Gastroesophageal sphincter (tissue), 4 donors: ENCODE data around the gene KLHL29. TPM values are rescaled to one million over a fixed set of nuclear protein-coding genes. Genes with fewer than 3 reads are reported as not detected.

ENCODE experiments used
- ATAC-seq: fragments of 150-250 bp; one replicate; pipeline ENCODE4 v1.9.1; 2016; ENCODE audit warnings: mild to moderate bottlenecking, moderate library complexity
- H3K27ac ChIP-seq, 4 donors: fragments of 200-600 bp; sonication (generic) in 3 of 4; 1 replicate in 3 of 4; 2 replicates in 1 of 4; pipeline ENCODE4 v1.5.1; 2016 to 2019
- H3K27me3 ChIP-seq: fragments of 200-600 bp; sonication (generic); one replicate; pipeline ENCODE4 v1.5.1; 2019
- H3K36me3 ChIP-seq, 2 donors: fragments of 200-600 bp; sonication (generic); one replicate each; pipeline ENCODE4 v1.5.1; 2019; ENCODE audit warnings: control low read depth in 1 of 2
- H3K4me1 ChIP-seq, 3 donors: fragments of 200-600 bp; sonication (generic); 1 replicate in 2 of 3; 2 replicates in 1 of 3; pipeline ENCODE4 v1.5.1; 2016 to 2019; ENCODE audit warnings: control low read depth in 2 of 3
- H3K4me3 ChIP-seq, 2 donors: fragments of 200-600 bp; sonication (generic); one replicate each; pipeline ENCODE4 v1.5.1; 2019; ENCODE audit warnings: mild to moderate bottlenecking in 1 of 2, moderate library complexity in 1 of 2
- H3K9me3 ChIP-seq, 3 donors: fragments of 200-600 bp; sonication (generic); one replicate each; pipeline ENCODE4 v1.5.1; 2017 to 2019; ENCODE audit warnings: control low read depth in 2 of 3
- EP300 ChIP-seq: sonication (generic); formaldehyde crosslinking; IDR thresholded peaks from one replicate; pipeline ENCODE4 v1.6.1; 2017; ENCODE audit warnings: antibody characterized with exemption, mild to moderate bottlenecking
- POLR2A ChIP-seq, 2 donors: fragments of 450-650 bp; IDR thresholded peaks; one replicate each; pipeline ENCODE4 v1.6.1; 2017; ENCODE audit warnings: antibody characterized with exemption in 2 of 2, mild to moderate bottlenecking in 2 of 2, moderate library complexity in 1 of 2
- POLR2AphosphoS5 ChIP-seq: sonication (generic); formaldehyde crosslinking; IDR thresholded peaks from one replicate; pipeline ENCODE4 v1.6.1; 2017; ENCODE audit warnings: antibody characterized with exemption
- WGBS, 2 donors: methylation state at CpG; one replicate each; pipeline ENCODE4 v1.1.5; 2018; ENCODE audit warnings: low coverage in 1 of 2; 5-methylcytosine and 5-hydroxymethylcytosine counted together
- total RNA-seq, 4 donors: library from RNA; depleted of rRNA; stranded (reverse); fragments of >200 nt; gene quantifications; one replicate each; pipeline ENCODE4 v1.1.0, GENCODE V29; 2016
- TF ChIP-seq, protein P1 (sequence below), 4 experiments: fragments of 200-600 bp in 2 of 4; fragments of 450-650 bp in 2 of 4; sonication (generic) in 1 of 4; IDR thresholded peaks; one replicate each; pipeline ENCODE4 v1.5.1; 2017 to 2019; ENCODE audit warnings: antibody characterized with exemption in 4 of 4, mild to moderate bottlenecking in 2 of 4, moderate library complexity in 2 of 4

The KLHL29 gene
- total RNA-seq, 4 donors from 2014 or later, result 15.2 to 31.5 (median 24.2) TPM

DNA sequence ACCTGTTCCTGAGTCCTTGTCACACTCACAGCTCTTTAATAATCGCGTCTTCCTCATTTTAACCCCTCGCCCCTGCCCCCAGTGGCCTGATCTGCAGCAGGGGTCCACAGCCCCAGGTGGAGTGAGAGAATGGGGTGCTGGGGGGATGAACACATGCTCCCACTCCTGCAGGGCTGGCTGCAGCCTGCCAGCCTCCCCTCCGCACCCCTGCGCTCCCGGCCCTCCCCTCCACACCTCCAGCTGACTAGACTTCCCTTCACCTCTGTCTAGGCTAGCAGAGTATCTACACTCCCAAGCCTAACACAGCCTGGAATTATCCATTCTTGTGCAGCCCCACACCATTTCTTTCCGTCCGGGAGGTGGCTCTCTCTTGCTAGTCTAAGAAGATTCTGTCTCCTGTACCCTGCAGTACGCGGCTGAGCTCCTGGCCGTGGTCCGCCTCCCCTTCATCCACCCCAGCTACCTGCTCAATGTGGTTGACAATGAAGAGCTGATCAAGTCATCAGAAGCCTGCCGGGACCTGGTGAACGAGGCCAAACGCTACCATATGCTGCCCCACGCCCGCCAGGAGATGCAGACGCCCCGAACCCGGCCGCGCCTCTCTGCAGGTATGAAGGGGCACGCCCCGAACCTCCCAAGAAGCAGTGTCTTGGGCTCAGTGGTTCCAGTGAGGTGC is 310.4 kb downstream of the KLHL29 start:
- TF ChIP-seq POLR2A (IDR thresholded peaks at IDR 0.05), result no peak
- TF ChIP-seq POLR2AphosphoS5, result no peak
- WGBS, 2 donors, result 88 to 92% methylated on average over 2 to 8 of the region's 24 CpGs
- Histone ChIP-seq H3K27me3 (no peaks in the 10 kb centered on the region), H3K4me1 (peaks cover 0 to 26% (median 5%) of the 10 kb centered on the region in 3 donors), H3K4me3 (no peak overlapping the region), H3K36me3 (peaks cover 0 to 94% of the 10 kb centered on the region in 2 donors), H3K9me3 (peaks cover 0 to 5% (median 0%) of the 10 kb centered on the region in 3 donors), H3K27ac (no peak overlapping the region)
- no peak for ATAC-seq

DNA sequence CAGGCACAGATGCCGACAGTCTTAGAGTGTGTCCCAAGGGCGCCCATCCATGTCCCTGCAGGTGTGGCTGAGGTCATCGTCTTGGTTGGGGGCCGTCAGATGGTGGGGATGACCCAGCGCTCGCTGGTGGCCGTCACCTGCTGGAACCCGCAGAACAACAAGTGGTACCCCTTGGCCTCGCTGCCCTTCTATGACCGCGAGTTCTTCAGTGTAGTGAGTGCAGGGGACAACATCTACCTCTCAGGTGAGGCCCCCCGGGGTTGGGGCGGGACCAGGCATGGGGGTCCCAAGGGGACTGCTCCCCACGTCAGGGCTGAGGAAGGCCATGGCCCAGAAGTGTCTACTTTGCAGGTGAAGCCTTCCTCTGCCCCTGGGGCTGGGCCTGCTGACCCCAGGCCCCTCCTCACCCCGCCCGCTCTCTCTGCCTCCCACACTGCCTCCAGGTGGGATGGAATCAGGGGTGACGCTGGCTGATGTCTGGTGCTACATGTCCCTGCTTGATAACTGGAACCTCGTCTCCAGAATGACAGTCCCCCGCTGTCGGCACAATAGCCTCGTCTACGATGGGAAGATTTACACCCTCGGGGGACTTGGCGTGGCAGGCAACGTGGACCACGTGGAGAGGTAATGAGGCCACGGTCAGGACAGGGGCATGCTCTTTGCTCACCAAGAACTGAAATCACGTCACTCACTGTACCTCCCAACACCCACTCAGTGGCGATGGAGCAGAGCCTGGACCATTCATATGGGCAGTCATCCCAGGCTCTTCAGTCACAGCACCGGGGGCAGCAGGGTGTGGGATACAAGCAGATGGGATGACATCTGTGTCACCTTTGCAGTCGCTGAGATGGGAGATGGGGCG is 311.1 kb downstream of the KLHL29 start:
- Histone ChIP-seq H3K9me3 (peaks cover 0 to 5% (median 0%) of the 10 kb centered on the region in 3 donors), H3K27me3 (no peaks in the 10 kb centered on the region), H3K4me1 (peaks cover 0 to 26% (median 5%) of the 10 kb centered on the region in 3 donors), H3K27ac (peak overlapping the region in 1 of 4 donors; percentile 39), H3K36me3 (peaks cover 0 to 94% of the 10 kb centered on the region in 2 donors), H3K4me3 (no peak overlapping the region)
- WGBS, 2 donors, result 65% methylated on average over 4 of the region's 32 CpGs; no CpG with 5 or more reads in 1 of the 2 donors
- ATAC-seq, result no peak
- TF ChIP-seq, protein P1, sequence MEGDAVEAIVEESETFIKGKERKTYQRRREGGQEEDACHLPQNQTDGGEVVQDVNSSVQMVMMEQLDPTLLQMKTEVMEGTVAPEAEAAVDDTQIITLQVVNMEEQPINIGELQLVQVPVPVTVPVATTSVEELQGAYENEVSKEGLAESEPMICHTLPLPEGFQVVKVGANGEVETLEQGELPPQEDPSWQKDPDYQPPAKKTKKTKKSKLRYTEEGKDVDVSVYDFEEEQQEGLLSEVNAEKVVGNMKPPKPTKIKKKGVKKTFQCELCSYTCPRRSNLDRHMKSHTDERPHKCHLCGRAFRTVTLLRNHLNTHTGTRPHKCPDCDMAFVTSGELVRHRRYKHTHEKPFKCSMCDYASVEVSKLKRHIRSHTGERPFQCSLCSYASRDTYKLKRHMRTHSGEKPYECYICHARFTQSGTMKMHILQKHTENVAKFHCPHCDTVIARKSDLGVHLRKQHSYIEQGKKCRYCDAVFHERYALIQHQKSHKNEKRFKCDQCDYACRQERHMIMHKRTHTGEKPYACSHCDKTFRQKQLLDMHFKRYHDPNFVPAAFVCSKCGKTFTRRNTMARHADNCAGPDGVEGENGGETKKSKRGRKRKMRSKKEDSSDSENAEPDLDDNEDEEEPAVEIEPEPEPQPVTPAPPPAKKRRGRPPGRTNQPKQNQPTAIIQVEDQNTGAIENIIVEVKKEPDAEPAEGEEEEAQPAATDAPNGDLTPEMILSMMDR (IDR thresholded peaks at IDR 0.05), result no peak
- TF ChIP-seq EP300 (no peak), POLR2A (IDR thresholded peaks at IDR 0.05) (no peak), POLR2AphosphoS5 (no peak)

DNA sequence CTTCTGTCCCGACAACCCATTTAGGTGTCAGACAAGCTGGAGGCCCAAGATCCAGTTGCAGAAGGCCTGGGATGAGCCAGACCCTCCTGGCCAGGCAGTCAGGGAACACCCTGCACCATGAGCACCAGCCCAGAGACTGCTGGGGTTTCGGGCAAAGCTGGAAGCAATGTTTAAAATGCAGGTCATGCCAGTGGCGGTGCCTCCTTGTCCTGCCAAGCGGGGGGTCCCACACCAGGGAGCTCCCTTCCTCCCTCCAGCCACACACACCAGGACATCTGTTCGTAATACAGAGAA is 311.7 kb downstream of the KLHL29 start:
- ATAC-seq, result no peak
- Histone ChIP-seq H3K36me3 (peaks cover 0 to 91% of the 10 kb centered on the region in 2 donors), H3K27ac (peak overlapping the region in 1 of 4 donors; percentile 39)

DNA sequence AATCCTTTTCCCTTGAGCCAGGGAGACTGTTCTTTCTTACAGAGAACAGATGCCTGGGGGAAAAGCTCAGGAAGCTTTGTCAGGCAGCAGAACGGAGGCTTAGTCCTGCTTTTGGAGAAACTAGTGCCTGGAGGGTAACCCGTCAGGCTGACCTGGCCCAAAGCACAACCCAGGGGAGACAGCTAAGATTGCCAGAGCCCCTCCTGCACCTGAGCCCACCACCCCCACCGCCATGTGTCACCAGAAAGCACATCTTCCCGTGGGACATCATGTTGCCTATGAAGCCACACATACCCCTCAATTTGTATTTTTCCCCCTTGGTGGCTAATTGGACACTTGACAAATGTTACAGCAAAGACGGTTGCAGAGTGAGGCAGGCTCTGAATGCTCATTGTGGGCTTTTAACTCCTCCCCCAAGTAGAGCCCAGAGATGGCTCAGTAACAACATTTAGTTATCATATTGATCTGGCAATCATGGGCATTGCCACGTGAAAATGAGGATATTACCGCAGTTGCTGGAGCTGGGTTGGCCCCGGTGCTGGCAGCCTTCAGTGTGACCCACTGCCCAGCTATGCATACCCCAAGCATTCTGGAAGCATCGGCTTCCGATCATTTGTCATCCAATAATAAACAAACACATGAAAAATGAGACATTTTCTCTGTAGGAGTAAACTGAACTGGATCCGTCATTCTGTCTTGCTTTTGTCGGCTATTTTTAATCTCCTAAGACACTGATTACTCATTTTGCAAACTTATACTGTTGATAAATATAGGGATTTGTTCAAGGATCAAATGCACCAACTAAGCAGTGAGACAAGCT is 312.5 kb downstream of the KLHL29 start:
- Histone ChIP-seq H3K27ac (peak overlapping the region in 2 of 4 donors; percentile 19 to 39), H3K9me3 (peaks cover 0 to 5% (median 0%) of the 10 kb centered on the region in 3 donors), H3K4me1 (peaks cover 0 to 26% (median 5%) of the 10 kb centered on the region in 3 donors), H3K4me3 (no peak overlapping the region), H3K36me3 (peaks cover 0 to 87% of the 10 kb centered on the region in 2 donors), H3K27me3 (no peaks in the 10 kb centered on the region)
- no peak for ATAC-seq
- TF ChIP-seq POLR2AphosphoS5 (no peak), EP300 (no peak), POLR2A (IDR thresholded peaks at IDR 0.05) (no peak)
- TF ChIP-seq, protein P1 (IDR thresholded peaks at IDR 0.05), result no peak
- 55 to 59% methylated on average over 7 to 10 of the region's 12 CpGs for WGBS, 2 donors

More for the DNA sequence above, 311.7 kb downstream of the KLHL29 start:
- Histone ChIP-seq H3K4me3 (no peak overlapping the region), H3K27me3 (no peaks in the 10 kb centered on the region), H3K4me1 (peaks cover 0 to 26% (median 5%) of the 10 kb centered on the region in 3 donors), H3K9me3 (peaks cover 0 to 5% (median 0%) of the 10 kb centered on the region in 3 donors)
- TF ChIP-seq, protein P1 (IDR thresholded peaks at IDR 0.05), result no peak
- TF ChIP-seq EP300 (no peak), POLR2A (IDR thresholded peaks at IDR 0.05) (no peak), POLR2AphosphoS5 (no peak)
- WGBS, 2 donors, result no CpG with 5 or more reads among the region's 5 CpGs
